GM04503 (cell line): ENCODE measurements around the gene IFNA6.

Experiments
- DNase-seq: peaks from one replicate; pipeline ENCODE4 v3.0.0-alpha.2; 2012; ENCODE audit warnings: low read depth

IFNA6 gene

GRCh38 chr9:21331676-21332402 lies 18.8 kb downstream of the IFNA6 start:
- DNase-seq, result no peak

DNA sequence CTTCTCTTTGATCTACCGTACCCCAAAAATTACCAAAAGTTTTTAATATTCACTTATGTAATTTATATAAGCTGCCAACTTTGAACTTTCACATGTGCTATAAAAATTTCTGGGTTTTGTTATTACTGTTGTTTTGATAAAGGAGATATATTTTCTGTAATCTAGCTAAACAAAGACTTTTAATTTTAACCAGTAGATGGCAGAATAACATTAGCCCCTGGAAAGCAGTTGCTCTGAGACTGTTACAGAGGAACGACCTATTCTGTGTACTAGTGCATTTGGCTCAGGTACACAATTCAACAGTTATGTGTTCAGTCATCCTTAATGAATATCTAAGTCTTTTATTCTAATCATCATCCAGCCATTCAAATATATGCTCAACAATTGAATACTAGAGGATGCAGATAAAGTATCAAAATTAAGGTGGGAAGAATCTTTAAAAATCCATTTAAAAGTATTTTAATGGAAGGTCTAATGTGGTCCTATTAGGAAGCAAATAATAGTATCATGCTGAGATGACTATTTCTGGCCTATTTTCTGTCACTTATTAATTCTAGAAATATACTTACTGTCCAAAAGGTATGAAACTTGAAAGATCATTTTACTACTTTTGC lies 24.1 kb downstream of the IFNA6 start:
- DNase-seq, result no peak

DNA sequence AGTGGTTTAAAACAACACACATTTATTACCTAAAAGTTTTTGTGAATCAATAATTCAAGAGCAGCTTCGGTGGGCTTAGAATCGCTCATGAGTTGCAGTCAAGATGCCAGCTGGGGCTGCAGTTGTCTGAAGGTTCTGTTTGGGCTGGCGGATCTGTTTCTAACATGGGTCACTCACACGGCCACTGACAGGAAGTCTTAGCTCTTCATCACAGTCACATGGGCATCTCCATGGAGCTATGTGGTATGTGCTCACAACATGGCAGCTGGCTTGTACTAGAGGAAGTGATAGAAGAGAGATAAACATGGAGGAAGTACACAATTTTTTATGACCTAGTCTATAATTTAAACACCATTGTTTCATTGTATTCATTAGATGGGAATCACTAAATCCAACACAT lies 26.6 kb downstream of the IFNA6 start:
- DNase-seq, result no peak

- no peak for DNase-seq
Measured at GRCh38 chr9:21322911-21323461, 27.7 kb downstream of the IFNA6 start.

DNA sequence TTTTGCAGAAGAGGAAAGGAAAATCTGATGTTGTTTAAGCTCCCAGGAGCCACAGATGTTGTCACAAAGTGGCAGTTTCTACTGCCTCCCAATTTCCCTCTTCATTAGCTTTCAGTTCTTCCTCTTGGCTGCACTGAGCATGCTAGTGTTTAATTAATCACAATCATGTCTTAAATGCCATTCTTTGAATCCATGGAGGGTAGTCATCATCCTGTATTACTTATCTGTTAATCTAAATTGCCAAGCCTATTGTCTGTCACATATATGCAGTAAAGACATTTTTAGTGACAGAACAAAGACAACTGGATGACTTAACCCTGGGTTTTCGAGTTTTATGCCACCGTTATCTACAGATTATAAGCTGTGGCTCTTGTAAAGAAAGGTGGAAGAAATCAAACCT lies 30.2 kb downstream of the IFNA6 start:
- no peak for DNase-seq

- no peak for DNase-seq
Measured at GRCh38 chr9:21317956-21318923, 32.4 kb downstream of the IFNA6 start.

DNA sequence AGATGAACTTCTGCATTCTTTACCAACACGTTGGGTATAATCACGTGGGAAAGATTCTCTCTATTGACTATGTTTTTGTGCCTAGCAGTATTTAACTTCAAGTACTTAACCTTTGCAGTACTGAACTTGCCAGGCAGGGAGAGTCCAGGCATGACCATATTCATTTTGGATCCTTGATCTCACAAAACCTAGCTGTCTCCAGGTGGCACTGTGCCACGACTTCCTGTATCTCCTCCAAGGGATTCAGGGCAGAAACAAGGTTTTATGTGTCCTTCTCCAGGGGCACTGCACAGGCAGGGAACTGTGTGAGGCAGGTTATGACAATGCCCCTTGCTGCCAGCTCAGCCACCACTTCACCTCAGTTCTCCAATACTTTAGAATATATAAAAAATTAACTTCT lies 33.8 kb downstream of the IFNA6 start:
- no peak for DNase-seq

DNA sequence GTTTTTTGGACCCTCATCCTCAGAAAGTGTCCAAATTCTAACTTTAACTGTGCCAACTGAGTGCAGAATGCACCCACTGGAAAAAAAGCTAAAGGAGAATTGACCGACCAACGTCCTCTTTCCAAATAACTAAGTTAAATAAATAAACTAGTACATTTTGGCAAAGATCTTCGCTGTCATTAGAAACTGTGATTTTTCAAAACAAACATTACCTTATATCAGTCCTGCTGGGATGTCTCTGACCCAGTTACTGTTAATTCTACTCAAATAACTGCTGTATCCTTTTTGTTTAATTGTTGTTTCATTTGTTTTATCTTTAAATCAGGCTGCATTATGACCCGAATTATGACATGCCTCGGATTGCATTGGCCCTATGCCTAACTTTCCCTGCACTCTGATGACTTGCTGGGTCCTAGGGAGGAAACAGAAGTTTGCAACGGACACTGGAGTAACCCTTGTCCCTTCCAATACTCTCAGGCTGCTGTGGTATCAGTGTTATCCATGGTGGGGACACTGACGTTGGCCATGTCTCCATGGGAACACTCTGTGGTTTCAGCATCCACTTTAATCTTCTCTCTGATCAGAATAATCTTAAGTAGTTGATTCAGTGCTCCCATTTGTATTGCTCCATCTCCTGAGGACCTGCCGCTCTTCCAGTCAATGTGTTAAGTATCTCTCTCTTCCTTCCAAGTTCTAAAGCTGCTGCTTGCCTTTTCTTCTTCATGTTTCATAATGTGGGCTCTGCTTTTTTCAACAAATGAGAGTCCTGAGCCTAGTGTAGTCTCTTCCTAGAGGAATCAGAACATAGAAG lies 34.5 kb downstream of the IFNA6 start:
- DNase-seq, result no peak

GRCh38 chr9:21314152-21314551 lies 36.5 kb downstream of the IFNA6 start:
- no peak for DNase-seq

DNA sequence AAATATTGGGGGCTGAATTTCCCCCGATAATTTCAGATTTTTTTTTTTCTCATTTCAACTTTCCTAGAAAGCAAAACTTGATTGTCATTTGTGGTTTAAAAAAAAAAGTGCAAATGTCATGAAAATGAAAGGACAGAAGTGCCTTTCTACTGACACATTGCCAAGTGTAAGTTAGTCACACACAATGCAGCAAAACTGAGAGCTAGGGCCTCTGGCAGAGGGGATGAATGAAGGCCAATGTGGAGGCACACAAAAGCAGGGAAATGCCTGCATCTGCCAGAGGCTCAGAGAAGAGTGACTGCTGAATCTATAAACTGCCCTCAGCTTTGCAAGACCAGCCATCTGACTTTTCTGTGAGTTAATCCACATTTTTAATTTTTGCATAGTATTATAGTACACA lies 38.8 kb downstream of the IFNA6 start:
- DNase-seq, result no peak

DNA sequence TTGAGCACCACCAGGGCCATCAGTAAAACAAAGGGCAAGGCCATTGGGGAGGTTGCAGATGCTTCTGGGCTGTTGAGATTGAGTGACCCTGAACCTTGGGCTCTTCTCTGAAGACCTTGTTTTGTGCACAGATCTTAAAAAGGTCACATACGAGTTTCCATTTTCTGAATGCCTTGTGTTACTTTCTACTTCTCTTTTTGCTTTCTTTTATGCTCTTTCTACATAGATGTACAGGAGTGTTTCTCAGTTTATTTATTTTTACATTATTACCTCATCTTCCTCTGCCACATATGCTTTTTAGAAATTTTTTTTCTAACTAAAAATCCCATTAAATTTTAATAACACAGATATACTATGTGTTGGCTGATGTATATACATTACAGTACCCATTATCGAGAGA lies 45.5 kb downstream of the IFNA6 start, which contains the start of gene IFNA5:
TSS of gene IFNA5 (minus strand) at position 101 of the 400 bp plus-strand sequence. CDS start at position 44, 57 bp downstream.
- DNase-seq, result no peak
